AG20443 (cell line): Measurements from ENCODE around the gene OTX2.

Source experiments
- DNase-seq: peaks from one replicate; pipeline ENCODE4 v3.0.0; 2012; ENCODE audit warnings: low spot score, mixed read lengths

OTX2 gene

GRCh38 chr14:56796259-56796658 lies 14.0 kb downstream of the OTX2 start:
- DNase-seq: no peak

GRCh38 chr14:56795284-56795622 lies 15.0 kb downstream of the OTX2 start:
- no peak for DNase-seq

GRCh38 chr14:56794557-56795283 lies 15.6 kb downstream of the OTX2 start:
- DNase-seq: no peak

GRCh38 chr14:56794088-56794556 lies 16.2 kb downstream of the OTX2 start:
- DNase-seq: no peak

GRCh38 chr14:56789955-56790354 lies 20.3 kb downstream of the OTX2 start:
- DNase-seq: no peak

- DNase-seq: no peak
Measured at GRCh38 chr14:56787530-56787929, 22.7 kb downstream of the OTX2 start.

- DNase-seq: no peak
Measured at GRCh38 chr14:56782711-56783110, 27.6 kb downstream of the OTX2 start.

GRCh38 chr14:56774503-56774902 lies 35.8 kb downstream of the OTX2 start:
- DNase-seq: no peak

- no peak for DNase-seq
Measured at GRCh38 chr14:56770512-56770911, 39.8 kb downstream of the OTX2 start.

GRCh38 chr14:56760164-56760914 lies 49.9 kb downstream of the OTX2 start:
- no peak for DNase-seq

- DNase-seq: no peak
Measured at GRCh38 chr14:56759633-56760032, 50.6 kb downstream of the OTX2 start.

- DNase-seq: no peak
Measured at GRCh38 chr14:56759094-56759493, 51.2 kb downstream of the OTX2 start.

- DNase-seq: no peak
Measured at GRCh38 chr14:56754921-56755320, 55.4 kb downstream of the OTX2 start.

GRCh38 chr14:56753396-56753795 lies 56.9 kb downstream of the OTX2 start:
- no peak for DNase-seq

- DNase-seq: no peak
Measured at GRCh38 chr14:56752428-56752827, 57.9 kb downstream of the OTX2 start.

- no peak for DNase-seq
Measured at GRCh38 chr14:56751471-56751870, 58.8 kb downstream of the OTX2 start.
